ENCODE measurements around the gene ZDHHC7. TPM values are rescaled to one million over a fixed set of nuclear protein-coding genes. Genes with fewer than 3 reads are reported as not detected.

ZDHHC7 gene, protein sequence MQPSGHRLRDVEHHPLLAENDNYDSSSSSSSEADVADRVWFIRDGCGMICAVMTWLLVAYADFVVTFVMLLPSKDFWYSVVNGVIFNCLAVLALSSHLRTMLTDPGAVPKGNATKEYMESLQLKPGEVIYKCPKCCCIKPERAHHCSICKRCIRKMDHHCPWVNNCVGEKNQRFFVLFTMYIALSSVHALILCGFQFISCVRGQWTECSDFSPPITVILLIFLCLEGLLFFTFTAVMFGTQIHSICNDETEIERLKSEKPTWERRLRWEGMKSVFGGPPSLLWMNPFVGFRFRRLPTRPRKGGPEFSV
- total RNA-seq, result 50.4 and 59.2 TPM in 2 replicates

GRCh38 chr16:85010931-85011845 lies at the start of gene ZDHHC7:
TSS of gene ZDHHC7 (minus strand) at chr16:85011535. CDS start at chr16:84990618, 20,917 bp downstream.

DNA sequence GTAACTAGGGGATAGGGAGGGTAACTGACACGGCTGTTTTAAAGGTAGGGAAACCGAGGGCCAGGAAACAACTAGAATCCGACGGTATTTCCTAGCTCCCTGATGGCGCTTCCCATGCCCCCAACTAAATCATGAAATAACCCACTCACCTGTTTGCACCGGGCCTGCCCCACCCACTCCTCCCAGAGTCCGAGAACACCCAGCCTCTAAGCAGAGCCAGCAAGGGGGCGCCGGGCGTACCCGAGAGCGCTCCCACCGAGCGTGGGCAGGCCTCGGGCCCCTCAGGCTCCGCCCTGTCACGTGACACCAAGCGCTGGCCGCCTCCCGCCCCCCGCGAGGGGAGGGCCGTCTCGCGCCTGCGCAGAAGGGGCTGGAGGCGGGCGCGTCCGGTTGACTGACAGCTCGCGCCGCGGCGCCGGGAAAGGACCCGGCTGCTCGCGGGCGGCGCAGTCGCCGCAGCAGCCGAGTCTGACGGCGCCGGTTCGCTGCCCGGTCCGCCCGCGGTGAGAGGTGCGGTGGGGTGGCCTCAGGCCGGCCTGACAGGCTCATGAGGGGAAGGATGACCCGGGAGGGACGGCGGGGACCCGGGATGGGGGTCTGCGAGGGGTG lies 16.1 kb upstream of the ZDHHC7 start, which contains the start of gene KIAA0513:
Gene KIAA0513, plus strand, starts transcription at position 447 of the 609 bp plus-strand sequence. CDS start 39,277 bp downstream, outside the sequence.

Other genes starting within 250 kb of the ZDHHC7 start
- 5.8 and 10.7 TPM in 2 replicates for gene CRISPLD2, start 191.6 kb downstream of the ZDHHC7 start, total RNA-seq
- 6.4 and 12.1 TPM in 2 replicates for gene KIAA0513, start 16.3 kb upstream of the ZDHHC7 start, total RNA-seq
- gene CIBAR2, start 100.9 kb upstream of the ZDHHC7 start, total RNA-seq, result not detected in 2 replicates

Data from cardiac ventricle fibroblast (primary cell).